GM08714 (cell line): Measurements from ENCODE around the gene POM121.
"Not testable (repeated sequence)": the region's sequence is repeated elsewhere in the genome, so short reads cannot be mapped to it uniquely, and the experiment has no call there.

ENCODE experiments used
- H3K4me3 ChIP-seq: fragments of 200-500 bp; sonication (Bioruptor generic); 2 replicates; pipeline ENCODE4 v1.5.1; 2014; ENCODE audit warnings: mild to moderate bottlenecking, low read length, inconsistent platforms

POM121 gene

DNA sequence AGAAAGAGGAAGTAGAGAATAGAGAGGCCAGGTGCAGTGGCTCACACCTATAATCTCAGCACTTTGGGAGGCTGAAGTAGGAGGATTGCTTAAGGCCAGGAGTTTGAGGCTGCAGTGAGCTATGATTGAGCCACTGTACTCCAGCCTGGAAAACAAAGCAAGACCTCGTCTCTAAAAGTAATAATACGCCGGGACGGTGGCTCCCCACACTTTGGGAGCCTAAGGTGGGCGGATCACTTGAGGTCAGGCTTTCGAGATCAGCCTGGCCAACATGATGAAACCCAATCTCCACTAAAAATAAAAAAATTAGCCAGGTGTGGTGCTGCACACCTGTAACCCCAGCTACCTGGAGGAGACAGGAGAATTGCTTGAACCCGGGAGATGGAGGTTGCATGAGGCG, 70.6 kb downstream of the POM121 start:
- H3K4me3 ChIP-seq = not testable (repeated sequence)

DNA sequence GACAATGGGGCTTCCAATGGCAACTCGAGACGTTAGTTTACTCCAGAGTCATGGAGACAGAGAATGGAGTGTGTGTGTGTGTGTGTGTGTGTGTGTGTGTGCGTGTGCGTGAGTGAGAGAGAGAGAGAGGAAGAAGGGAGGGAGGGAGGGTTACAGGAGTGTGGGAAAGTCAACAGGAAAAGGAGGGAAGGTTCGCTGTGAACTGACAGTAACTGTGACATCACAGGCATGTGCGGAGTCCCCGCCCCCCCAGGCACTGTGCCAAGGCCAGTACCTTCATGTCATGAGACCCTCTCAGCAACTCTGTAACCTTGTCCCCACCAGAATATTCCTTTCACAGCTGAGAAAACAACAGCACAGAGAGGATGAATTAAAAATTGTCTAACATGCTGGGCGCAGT, 72.6 kb downstream of the POM121 start:
- not testable (repeated sequence) for H3K4me3 ChIP-seq

- not testable (repeated sequence) for H3K4me3 ChIP-seq
These were observed 73.1 kb downstream of the POM121 start for GRCh38 chr7:72997887-72998468.
